ENCODE measurements around the gene OR4K13. TPM values are rescaled to one million over a fixed set of nuclear protein-coding genes. Genes with fewer than 3 reads are reported as not detected.

Gene OR4K13
- polyA plus RNA-seq (ENCODE audit: insufficient read length in 4 of 4): under 1 TPM in 1 of 4 donors, not detected in 3; 0.03 TPM

GRCh38 chr14:20035938-20036337 is at the start of gene OR4K13:
Gene OR4K13, minus strand, starts transcription at chr14:20036038. Its CDS starts 1,280 bp downstream, at chr14:20034758.
- DNase-seq (ENCODE audit: low read depth in 4 of 4, low spot score in 3 of 4): no peak

- DNase-seq (ENCODE audit: low read depth in 4 of 4, low spot score in 3 of 4): no peak
Measured at GRCh38 chr14:20059745-20060144, 23.9 kb upstream of the OR4K13 start, which contains the start of gene OR4L1. Gene OR4L1, plus strand, starts transcription at chr14:20060045. Its CDS starts 0 bp downstream, at chr14:20060045.

GRCh38 chr14:20048202-20048601 is 12.4 kb upstream of the OR4K13 start:
- no peak for DNase-seq (ENCODE audit: low read depth in 4 of 4, low spot score in 3 of 4)

GRCh38 chr14:20044243-20044642 is 8.4 kb upstream of the OR4K13 start:
- DNase-seq (ENCODE audit: low read depth in 4 of 4, low spot score in 3 of 4): no peak

- no peak for DNase-seq (ENCODE audit: low read depth in 4 of 4, low spot score in 3 of 4)
Measured at GRCh38 chr14:20035449-20035848, 389 bp downstream of the OR4K13 start.

GRCh38 chr14:20031058-20031457 is 4.8 kb downstream of the OR4K13 start:
- no peak for DNase-seq (ENCODE audit: low read depth in 4 of 4, low spot score in 3 of 4)

GRCh38 chr14:20019257-20019865 is 16.5 kb downstream of the OR4K13 start, which contains the start of gene OR4K14:
Gene OR4K14, minus strand, starts transcription at chr14:20019307. Its CDS starts 4,114 bp downstream, at chr14:20015193.
- DNase-seq (ENCODE audit: low read depth in 4 of 4, low spot score in 3 of 4): no peak

GRCh38 chr14:20008156-20008555 is 27.7 kb downstream of the OR4K13 start:
- DNase-seq (ENCODE audit: low read depth in 4 of 4, low spot score in 3 of 4): no peak

GRCh38 chr14:20002319-20002718 is 33.5 kb downstream of the OR4K13 start:
- DNase-seq (ENCODE audit: low read depth in 4 of 4, low spot score in 3 of 4): no peak

GRCh38 chr14:20001863-20002262 is 34.0 kb downstream of the OR4K13 start, which contains the start of gene OR4Q2:
Gene OR4Q2, plus strand, starts transcription at chr14:20002163.
- no peak for DNase-seq (ENCODE audit: low read depth in 4 of 4, low spot score in 3 of 4)

GRCh38 chr14:19993438-19993837 is 42.4 kb downstream of the OR4K13 start:
- no peak for DNase-seq (ENCODE audit: low read depth in 4 of 4, low spot score in 3 of 4)

Other genes starting within 250 kb of the OR4K13 start
- gene OR4N2, start 232.3 kb downstream of the OR4K13 start, polyA plus RNA-seq (ENCODE audit: insufficient read length in 4 of 4): not detected
- not detected for gene OR4K2, start 160.9 kb downstream of the OR4K13 start, polyA plus RNA-seq (ENCODE audit: insufficient read length in 4 of 4)
- not detected for gene OR4K5, start 115.4 kb downstream of the OR4K13 start, polyA plus RNA-seq (ENCODE audit: insufficient read length in 4 of 4)
- not detected for gene OR4K1, start 105.1 kb downstream of the OR4K13 start, polyA plus RNA-seq (ENCODE audit: insufficient read length in 4 of 4)
- gene OR4K15, start 60.4 kb downstream of the OR4K13 start, polyA plus RNA-seq (ENCODE audit: insufficient read length in 4 of 4): not detected
- not detected for gene OR4Q2, start 33.9 kb downstream of the OR4K13 start, polyA plus RNA-seq (ENCODE audit: insufficient read length in 4 of 4)
- gene OR4K14, start 16.7 kb downstream of the OR4K13 start, polyA plus RNA-seq (ENCODE audit: insufficient read length in 4 of 4): not detected
- not detected for gene OR4L1, start 24.0 kb upstream of the OR4K13 start, polyA plus RNA-seq (ENCODE audit: insufficient read length in 4 of 4)
- gene OR4K17, start 74.7 kb upstream of the OR4K13 start, polyA plus RNA-seq (ENCODE audit: insufficient read length in 4 of 4): under 1 TPM in 3 of 4 donors, not detected in 1; 0.03 to 0.11 (median 0.04) TPM
- not detected for gene OR4N5, start 102.8 kb upstream of the OR4K13 start, polyA plus RNA-seq (ENCODE audit: insufficient read length in 4 of 4)
- under 1 TPM in 1 of 4 donors, not detected in 3; 0.06 TPM for gene OR11G2, start 154.9 kb upstream of the OR4K13 start, polyA plus RNA-seq (ENCODE audit: insufficient read length in 4 of 4)
- gene OR11H6, start 187.7 kb upstream of the OR4K13 start, polyA plus RNA-seq (ENCODE audit: insufficient read length in 4 of 4): not detected
- under 1 TPM; 0.45 to 0.75 (median 0.64) TPM for gene OR11H7, start 192.9 kb upstream of the OR4K13 start, polyA plus RNA-seq (ENCODE audit: insufficient read length in 4 of 4)
- gene OR11H4, start 203.2 kb upstream of the OR4K13 start, polyA plus RNA-seq (ENCODE audit: insufficient read length in 4 of 4): under 1 TPM in 1 of 4 donors, not detected in 3; 0.09 TPM